ENCODE data around the gene MYO6.

MYO6 gene

DNA sequence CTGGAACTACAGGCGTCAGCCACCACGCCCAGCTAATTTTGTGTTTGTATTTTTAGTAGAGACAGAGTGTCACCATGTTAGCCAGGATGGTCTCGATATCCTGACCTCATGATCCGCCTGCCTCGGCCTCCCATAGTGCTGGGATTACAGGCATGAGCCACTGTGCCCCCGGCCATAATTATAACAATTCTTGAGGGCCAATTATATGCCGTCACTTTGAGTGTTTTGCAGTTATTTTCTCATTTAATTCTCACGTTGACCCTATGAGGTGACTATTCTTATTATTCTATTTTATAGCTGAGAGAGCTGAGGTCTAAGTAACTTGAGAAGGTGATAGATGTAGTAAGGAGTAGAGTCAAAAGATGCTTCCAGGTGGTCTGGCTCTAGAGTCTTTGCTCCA is 13.0 kb downstream of the MYO6 start:
- FAIRE-seq (no peak), DNase-seq (ENCODE audit: insufficient read length, low spot score) (no peak)

DNA sequence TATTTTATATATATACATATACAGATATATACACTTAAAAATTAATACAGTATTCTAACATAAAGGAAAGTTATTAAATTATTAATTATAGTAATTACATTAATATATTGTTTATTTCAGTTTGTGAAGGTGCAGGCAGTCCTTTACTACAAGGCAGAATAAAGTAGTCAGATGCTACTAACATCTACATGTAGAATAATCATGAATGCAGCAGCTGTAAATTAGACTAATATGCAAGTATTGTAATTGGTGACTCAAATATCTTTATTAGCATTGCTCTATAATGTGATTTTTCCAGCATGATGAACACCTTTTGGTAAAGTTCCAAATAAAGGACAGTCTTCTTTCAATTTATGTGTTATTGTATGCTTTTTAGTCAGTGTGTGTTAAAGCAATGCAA is 17.3 kb downstream of the MYO6 start:
- FAIRE-seq, result no peak

DNA sequence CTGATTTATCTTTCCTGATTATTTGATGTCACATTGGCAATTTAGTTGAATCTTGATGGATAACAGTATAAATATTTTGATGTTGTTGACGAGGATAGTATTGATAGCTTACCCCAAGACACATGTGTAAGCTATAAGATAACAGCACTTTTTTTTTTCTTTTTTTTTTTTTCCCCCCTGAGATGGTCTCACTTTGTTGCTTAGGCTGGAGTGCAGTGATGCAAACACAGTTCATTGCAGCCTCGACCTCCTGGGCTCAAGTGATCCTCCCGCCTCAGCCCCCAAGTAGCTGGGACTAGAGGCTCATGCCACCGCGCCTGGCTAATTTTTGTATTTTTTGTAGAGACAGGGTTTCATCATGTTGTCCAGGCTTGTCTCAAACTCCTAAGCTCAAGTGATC is 21.8 kb downstream of the MYO6 start:
- FAIRE-seq (no peak), DNase-seq (ENCODE audit: insufficient read length, low spot score) (no peak)

More for the DNA sequence above, 17.3 kb downstream of the MYO6 start:
- DNase-seq (ENCODE audit: insufficient read length, low spot score), result no peak

DNA sequence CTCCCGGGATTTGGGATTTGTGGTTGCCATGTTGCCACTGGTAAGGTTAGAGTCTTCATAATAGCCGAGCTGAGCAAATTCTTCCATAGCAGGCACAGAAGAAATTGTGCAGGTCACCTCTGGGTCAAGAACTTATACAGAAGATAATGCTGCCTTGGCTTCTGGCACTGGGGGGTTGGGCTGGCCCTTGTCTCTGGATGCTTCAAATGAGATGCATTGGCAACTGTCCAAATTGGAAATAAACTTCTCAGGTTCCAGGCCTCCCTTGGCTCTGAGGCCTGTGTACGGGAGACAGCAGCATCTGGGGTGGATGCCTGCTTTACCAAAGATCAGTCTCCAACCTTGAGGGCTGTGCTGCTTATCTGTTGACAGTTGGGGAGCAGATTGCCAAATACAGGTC is 26.2 kb downstream of the MYO6 start:
- FAIRE-seq (no peak), DNase-seq (ENCODE audit: insufficient read length, low spot score) (no peak)

DNA sequence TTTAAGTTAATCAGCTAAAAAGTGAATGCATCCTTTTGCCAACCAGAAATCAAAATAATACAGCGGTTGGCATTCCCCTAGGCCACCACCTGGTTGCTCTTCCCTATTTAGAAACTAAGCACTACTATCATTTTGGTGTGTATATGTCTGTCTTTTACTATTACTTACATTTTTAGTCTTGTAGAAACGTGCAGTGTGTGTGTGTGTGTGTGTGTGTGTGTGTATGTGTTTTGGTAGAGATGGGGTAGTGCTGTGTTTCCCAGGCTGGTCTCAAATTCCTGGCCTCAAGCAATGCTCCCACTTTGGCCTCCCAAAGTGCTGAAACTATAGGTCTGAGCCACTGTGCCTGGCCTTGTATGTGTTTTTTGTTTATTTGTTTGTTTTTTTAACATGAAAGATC is 27.4 kb downstream of the MYO6 start:
- FAIRE-seq (no peak), DNase-seq (ENCODE audit: insufficient read length, low spot score) (no peak)

DNA sequence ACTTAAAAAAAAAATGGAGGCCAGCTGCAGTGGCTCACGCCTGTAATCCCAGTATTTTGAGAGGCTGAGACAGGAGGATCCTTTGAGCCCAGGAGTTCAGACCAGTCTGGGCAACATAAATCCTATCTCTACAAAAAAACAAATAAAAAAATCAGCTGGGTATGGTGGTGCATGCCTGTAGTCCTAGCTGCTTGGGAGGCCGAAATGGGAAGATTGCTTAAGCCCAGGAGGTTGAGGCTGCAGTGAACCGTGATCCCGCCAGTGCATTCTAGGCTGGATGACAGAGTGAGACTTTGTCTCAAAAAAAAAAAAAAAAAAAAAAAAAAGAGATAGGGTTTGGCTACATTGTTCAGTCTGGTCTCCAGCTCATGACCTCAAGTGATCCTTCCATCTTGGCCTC is 29.7 kb downstream of the MYO6 start:
- FAIRE-seq (no peak), DNase-seq (ENCODE audit: insufficient read length, low spot score) (no peak)

DNA sequence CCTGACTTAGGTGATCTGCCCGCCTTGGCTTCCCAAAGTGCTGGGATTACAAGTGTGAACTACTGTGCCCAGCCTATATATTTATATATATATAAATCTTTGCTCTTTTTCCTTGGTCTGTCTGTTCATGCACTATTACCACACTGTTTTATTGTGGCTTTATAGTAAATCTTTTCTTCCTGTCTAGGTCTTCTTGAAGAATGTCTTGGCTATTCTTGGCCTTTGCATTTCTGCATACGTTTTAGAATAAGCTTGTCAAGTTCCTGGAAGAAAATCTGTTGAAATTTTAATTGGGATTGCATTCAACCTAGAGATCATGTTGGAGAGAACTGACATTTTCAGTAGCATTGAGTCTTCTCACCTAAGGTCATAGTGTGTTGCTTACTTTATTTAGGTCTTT is 37.1 kb downstream of the MYO6 start:
- no peak for FAIRE-seq
- DNase-seq (ENCODE audit: insufficient read length, low spot score), result no peak

DNA sequence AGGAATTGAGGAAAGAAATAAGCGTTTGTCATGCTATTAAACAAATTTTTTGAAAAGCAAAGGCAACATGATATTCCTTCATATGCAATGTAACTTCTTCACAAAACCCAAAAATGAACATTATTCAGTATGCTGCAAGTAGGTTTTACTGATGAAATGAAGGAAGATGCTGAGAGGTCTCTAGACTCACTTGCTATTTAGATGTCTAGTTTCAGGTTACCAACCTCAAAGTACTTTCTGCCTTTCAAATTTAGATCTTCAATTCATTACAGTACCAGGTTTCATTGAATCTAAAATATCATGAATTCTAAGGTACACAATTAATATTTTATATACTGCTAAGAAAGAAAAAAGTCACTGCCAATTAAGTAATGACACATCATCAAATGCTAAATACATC is 39.9 kb downstream of the MYO6 start:
- FAIRE-seq (no peak), DNase-seq (ENCODE audit: insufficient read length, low spot score) (no peak)

DNA sequence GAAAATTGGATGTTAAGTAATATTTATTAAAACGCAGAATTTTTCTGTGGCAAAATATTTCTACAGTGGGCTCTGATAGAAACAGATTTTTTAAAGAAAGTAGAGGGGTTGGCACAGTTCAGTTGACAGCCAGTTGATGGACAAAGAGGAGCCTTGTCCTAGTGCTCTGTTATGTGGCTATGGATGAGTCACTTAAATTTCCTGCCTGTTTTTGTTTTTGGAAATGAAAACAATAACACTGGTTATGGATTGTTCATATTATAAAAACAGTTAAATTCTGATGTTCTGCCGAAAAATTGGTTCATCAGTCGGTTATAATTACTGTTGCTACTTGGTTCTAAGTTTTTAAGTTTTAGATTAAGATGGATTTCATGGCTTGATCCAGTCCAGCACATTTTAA is 42.8 kb downstream of the MYO6 start:
- FAIRE-seq (no peak), DNase-seq (ENCODE audit: insufficient read length, low spot score) (peak; percentile 20)

DNA sequence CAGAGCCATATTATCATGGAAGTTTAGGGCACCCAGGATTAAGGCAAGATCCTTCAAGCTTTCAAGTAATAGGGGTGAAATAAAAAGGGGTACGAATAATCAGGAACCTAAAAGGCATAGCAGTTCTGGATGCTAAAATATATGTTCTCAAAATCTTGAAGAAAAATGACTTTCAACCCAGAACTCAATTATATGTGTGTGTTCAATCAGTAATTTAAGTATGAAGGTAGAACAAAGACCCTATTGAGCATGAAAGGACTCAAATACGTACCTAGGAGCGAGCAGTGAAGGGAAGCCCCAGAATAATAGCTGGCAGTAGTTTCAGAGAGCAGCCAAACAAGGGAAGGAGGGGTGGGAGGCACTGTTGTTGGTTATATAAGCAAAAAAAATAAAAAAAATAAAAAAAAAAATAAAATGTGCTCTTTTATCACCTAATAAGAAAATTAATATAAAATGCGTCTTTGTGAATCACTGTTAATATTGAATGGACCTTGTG is 45.4 kb downstream of the MYO6 start:
- no peak for FAIRE-seq

DNA sequence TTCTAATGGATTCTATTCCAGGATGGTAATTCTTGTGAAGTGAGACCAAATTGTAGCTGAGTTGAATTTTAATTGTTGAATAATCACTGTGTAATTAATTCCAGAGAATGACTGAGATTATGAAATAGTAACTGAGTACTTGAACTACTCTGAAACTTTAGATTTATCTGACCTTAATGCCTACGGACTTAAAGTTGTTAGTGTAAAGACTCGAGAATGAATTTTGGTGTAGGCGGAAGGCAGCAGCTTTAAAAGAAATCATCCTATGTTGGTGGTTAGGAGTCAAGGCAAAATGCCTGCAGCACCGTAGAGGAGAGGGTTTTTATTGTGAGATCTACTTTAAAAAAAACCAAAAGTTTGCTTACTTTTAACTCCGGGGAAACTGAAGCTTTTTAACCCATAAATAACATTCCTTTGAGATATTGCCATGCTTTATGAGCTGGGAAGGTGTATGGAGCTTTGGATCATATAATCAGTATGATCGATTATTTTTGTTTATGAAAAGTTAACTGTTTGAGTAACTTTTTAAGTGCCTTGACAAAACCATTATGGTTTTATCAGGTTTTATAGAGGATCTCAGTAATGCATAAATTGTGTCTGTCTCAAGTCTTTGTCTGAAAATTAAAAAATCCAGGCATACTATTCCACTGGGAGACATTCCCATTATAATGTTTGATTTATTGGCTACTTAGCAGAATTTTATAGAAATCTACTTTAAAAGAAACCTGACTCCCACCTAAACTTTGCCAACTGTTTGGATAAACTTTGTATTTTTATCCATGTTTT is 46.1 kb downstream of the MYO6 start:
- no peak for FAIRE-seq
- DNase-seq (ENCODE audit: insufficient read length, low spot score), result no peak

More for the DNA sequence above, 45.4 kb downstream of the MYO6 start:
- DNase-seq (ENCODE audit: insufficient read length, low spot score), result no peak

DNA sequence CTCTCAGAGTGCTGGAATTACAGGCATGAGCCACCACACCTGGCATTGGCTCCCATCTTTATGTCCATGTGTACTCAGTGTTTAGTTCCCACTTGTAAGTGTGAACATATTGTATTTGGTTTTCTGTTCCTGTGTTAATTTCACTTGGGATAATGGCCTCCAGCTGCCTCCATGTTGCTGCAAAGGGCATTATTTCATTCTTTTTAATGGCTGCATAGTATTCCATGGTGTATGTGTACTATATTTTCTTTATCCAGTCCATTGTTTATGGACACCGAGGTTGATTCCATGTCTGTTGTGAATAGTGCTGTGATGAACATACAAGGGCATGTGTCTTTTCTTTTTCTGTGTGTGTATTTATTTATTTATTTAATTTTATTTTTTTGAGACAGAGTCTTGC is 47.7 kb downstream of the MYO6 start:
- no peak for DNase-seq (ENCODE audit: insufficient read length, low spot score)
- FAIRE-seq, result no peak

DNA sequence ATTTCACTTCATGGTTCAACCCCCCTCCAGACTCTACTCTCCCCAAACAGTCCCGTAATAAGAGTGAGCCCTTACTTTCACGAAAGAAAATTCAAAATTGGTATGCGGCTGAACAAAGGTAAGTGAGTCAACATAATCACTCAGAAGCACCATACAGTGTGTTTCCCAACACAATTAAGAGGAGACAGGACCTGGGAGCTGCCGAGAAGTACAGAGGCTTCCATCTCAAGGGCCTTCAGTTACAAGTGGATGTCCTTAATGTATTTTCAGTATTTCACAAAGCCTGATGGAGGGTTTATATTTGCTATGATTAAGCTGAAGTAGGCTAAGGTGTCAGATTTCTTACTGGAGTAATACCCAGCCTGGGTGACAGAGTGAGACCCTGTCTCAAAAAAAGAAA is 51.1 kb downstream of the MYO6 start:
- no peak for DNase-seq (ENCODE audit: insufficient read length, low spot score)

DNA sequence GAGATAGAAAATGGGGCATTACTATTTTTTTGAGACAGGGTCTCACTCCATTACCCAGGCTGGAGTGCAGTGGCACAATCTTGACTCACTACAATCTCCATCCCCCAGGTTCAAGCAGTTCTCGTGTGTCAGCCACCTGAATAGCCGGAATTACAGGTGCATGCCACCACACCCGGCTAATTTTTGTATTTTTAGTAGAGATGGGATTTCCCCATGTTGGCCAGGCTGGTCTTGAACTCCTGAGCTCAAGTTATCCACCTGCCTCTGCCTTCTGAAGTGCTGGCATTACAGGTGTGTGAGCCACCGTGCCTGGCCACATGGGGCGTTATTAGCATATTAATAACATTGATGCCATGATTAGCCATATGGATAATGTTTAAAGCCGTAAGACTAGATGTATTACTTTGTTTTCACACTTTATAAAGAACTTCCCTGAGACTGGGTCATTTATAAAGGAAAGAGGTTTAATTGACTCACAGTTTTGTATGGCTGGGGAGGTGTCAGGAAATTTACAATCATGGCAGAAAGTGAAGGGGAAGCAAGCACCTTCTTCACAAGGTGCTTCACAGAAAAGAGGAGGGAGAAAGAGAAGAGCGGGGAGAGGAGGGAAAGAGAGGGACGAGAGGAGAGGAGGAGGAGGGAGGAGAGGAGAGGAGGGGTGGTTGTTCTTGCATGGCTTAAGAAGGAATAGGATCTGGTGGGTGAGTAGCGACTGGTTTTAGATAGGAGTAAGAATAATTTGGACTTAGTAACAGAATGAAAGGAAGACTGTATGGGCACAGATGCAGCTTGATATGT is 51.9 kb downstream of the MYO6 start:
- DNase-seq (ENCODE audit: insufficient read length, low spot score) (no peak), FAIRE-seq (no peak)

More for the DNA sequence above, 51.1 kb downstream of the MYO6 start:
- FAIRE-seq, result no peak

DNA sequence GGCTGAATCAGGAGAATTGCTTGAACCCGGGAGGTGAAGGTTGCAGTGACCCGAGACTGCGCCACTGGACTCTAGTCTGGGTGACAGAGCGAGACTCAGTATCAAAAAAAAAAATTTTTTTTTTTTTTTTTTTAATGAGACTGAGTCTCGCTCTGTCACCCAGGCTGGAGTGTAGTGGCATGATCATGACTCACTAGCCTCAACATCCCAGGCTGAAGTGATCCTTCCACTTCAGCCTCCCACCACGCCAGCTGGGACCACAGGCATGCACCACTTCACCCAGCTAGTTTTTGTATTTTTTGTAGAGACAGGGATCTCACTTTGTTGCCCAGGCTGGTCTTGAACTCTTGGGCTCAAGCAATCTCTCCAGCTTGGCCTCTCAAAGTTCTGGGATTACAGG is 53.3 kb downstream of the MYO6 start:
- no peak for FAIRE-seq

DNA sequence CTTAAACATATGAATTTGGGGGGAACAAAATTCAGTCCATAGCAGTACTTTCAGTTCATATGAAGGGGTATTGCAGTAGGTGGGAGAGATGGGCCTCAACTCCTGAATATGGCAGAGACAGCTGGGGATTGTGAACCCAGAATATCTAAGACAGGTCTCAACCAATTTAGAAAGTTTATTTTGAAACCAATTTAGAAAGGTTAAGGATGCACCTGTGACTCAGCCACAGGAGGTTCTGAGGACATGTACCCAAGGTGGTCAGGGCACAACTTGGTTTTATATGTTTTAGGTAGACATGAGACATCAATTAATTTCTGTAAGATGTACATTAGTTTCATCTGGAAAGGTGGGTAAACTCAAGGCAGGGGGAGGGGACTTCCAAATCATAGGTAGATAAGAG is 59.5 kb downstream of the MYO6 start:
- FAIRE-seq, result no peak
- DNase-seq (ENCODE audit: insufficient read length, low spot score), result no peak

More for the DNA sequence above, 53.3 kb downstream of the MYO6 start:
- DNase-seq (ENCODE audit: insufficient read length, low spot score), result no peak

DNA sequence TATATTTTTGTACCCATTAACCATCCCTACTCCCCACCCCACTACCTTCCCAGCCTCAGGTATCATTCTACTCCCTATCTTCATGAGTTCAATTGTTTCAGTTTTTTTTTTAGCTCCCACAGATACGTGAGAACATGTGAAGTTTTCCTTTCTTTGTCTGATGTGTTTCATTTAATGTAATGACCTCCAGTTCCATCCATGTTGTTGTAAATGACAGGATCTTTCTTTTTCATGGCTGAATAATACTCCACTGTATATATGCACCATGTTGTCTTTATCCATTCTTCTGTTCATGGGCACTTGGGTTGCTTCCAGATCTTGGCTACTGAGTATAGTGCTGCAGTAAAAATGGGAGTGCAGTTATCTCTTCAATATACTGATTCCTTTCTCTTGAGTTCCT is 63.5 kb downstream of the MYO6 start:
- FAIRE-seq (no peak), DNase-seq (ENCODE audit: insufficient read length, low spot score) (no peak)

DNA sequence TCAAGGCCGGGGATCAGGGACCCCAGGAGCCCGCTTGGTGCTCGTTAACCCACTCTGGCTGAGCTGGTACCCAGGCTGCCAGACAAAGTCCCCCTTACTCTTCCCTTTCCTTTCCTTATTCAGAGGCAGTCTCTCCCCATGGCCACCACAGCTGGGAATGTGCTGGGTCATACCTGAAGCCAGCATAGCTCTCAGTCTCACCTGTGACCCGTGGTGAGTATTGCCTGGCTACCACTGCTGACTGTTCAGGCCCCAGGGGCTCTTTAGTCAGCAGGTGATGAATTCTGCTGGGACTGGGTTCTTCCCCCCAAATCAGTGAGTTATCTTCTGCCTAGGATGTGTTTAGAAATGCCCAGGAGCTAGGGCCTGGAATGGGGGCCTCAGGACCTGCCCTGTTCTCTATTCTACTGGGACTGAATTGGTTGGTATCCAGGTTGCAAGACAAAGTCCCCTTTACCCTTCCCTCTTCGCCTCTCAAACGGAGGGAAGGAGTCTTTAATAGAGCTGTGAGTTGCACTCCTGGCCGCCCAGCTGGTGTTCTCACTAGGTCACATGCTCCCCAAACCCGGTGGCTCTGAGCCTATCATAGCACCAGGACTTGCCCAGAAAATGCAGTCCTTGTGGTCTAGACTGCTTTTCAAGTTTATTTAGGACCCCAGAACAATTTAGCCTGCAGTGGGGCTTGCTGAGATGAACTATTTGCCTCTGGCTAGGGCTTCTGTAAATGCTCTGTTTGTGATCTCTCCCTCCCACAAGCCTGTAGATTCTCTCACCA is 64.6 kb downstream of the MYO6 start:
- DNase-seq (ENCODE audit: insufficient read length, low spot score) (no peak), FAIRE-seq (no peak)

DNA sequence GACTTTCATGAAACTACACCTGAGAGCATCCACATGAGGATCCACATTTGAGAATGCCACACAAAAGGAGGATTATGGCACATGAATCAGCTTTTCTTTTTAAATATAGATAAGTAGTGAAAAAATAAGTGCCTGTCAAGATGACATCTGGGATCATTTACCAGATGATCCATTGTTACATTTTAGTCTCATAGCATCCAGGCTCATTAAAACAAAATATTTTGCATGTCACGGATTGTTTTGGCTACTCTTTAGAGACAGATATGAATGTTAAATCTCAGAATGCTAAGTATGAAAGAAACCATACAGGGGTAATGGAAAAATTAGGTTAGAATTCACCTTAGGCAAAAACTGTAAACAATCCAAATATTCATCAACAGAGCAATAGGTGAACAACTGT is 66.7 kb downstream of the MYO6 start:
- FAIRE-seq, result no peak
- no peak for DNase-seq (ENCODE audit: insufficient read length, low spot score)

DNA sequence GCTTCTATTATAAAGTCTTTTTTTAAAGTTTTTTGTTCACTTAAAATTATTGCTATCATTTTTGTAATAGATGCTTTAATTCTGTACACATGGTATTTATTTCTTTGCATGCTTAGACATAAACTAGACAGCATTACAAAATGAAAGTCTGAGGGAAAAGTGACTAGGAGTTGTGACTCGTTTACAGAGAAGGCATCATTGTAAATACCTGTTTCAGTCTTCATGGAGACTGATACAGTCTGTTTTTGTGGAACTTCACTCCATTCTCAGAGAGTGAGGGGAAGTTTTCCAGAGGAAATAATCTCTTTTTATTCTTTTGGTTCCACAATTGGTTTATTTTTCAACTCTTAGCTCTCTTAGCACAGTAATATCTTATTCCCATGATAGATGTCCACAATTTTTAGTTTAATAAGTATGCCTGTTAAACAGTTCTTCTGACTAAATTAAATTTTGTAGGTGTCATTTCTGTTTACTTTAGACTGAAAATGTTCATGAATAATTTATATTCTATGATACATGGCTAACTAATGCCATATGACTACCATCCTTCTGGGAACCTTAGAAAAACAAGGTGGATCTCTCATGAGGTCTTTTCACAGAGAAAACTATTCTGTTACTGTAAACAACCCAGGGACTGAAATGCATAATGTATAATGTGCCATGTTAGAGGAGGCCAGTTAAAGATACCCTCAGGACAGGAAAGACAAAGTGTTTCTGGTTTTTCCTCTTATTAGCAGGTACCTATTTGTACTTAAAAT is 69.2 kb downstream of the MYO6 start:
- no peak for FAIRE-seq

More for the DNA sequence above, 69.2 kb downstream of the MYO6 start:
- DNase-seq (ENCODE audit: insufficient read length, low spot score), result no peak

All from HTR-8/SVneo (cell line).